IPS-20b (cell line): ENCODE data around the gene GALNT1.

ENCODE experiments used
- H3K27ac ChIP-seq: one replicate; pipeline ENCODE4 v1.5.1; 2013; ENCODE audit warnings: low read length
- H3K27me3 ChIP-seq: 2 replicates; pipeline ENCODE4 v1.6.1; 2013; ENCODE audit warnings: mild to moderate bottlenecking, low read length, inconsistent platforms; ENCODE audit not compliant: insufficient read depth
- H3K36me3 ChIP-seq: 2 replicates; pipeline ENCODE4 v1.6.1; 2013; ENCODE audit warnings: low read depth, mild to moderate bottlenecking, inconsistent platforms, low read length, moderate library complexity; ENCODE audit not compliant: insufficient read depth
- H3K4me1 ChIP-seq: 2 replicates; pipeline ENCODE4 v1.6.1; 2013; ENCODE audit warnings: mild to moderate bottlenecking, control low read depth, inconsistent platforms, low read length, moderate library complexity; ENCODE audit not compliant: insufficient read depth
- H3K4me3 ChIP-seq: 2 replicates; pipeline ENCODE4 v1.5.1; 2013; ENCODE audit warnings: mild to moderate bottlenecking, low read length, inconsistent platforms
- H3K9ac ChIP-seq: 2 replicates; pipeline ENCODE4 v1.6.1; 2013; ENCODE audit warnings: low read depth, mild to moderate bottlenecking, inconsistent platforms, low read length, moderate library complexity
- H3K9me3 ChIP-seq: 2 replicates; pipeline ENCODE4 v1.6.1; 2013; ENCODE audit warnings: mild to moderate bottlenecking, low read depth, low read length, inconsistent platforms; ENCODE audit not compliant: insufficient read depth

The GALNT1 gene

GRCh38 chr18:35619941-35620340, 38.4 kb downstream of the GALNT1 start:
- Histone ChIP-seq H3K9ac (no peak overlapping the region), H3K4me1 (peaks cover 25% of the 10 kb centered on the region), H3K27me3 (no peaks in the 10 kb centered on the region), H3K9me3 (peaks cover 4% of the 10 kb centered on the region; the same call in 1 of the 2 replicates), H3K4me3 (no peak overlapping the region), H3K36me3 (no peaks in the 10 kb centered on the region), H3K27ac (no peak overlapping the region)

- no peaks in the 10 kb centered on the region for H3K36me3 ChIP-seq
- peaks cover 25% of the 10 kb centered on the region for H3K4me1 ChIP-seq
Measured at GRCh38 chr18:35620765-35621164, 39.2 kb downstream of the GALNT1 start.

GRCh38 chr18:35623255-35623654, 41.7 kb downstream of the GALNT1 start:
- H3K4me3 ChIP-seq, result no peak overlapping the region
- no peak overlapping the region for H3K27ac ChIP-seq
- no peak overlapping the region for H3K9ac ChIP-seq
- H3K9me3 ChIP-seq, result peaks cover 32% of the 10 kb centered on the region
- peaks cover 7% of the 10 kb centered on the region; the same call in 1 of the 2 replicates for H3K4me1 ChIP-seq
- peaks cover 6% of the 10 kb centered on the region for H3K36me3 ChIP-seq
- H3K27me3 ChIP-seq, result no peaks in the 10 kb centered on the region

More at GRCh38 chr18:35620765-35621164, 39.2 kb downstream of the GALNT1 start:
- no peaks in the 10 kb centered on the region for H3K27me3 ChIP-seq
- peaks cover 9% of the 10 kb centered on the region for H3K9me3 ChIP-seq
- no peak overlapping the region for H3K27ac ChIP-seq
- no peak overlapping the region for H3K9ac ChIP-seq
- no peak overlapping the region for H3K4me3 ChIP-seq

- Histone ChIP-seq H3K9me3 (peaks cover 36% of the 10 kb centered on the region), H3K36me3 (peaks cover 6% of the 10 kb centered on the region), H3K4me1 (no peaks in the 10 kb centered on the region)
Measured at GRCh38 chr18:35624146-35624545, 42.6 kb downstream of the GALNT1 start.

GRCh38 chr18:35625232-35625631, 43.7 kb downstream of the GALNT1 start:
- Histone ChIP-seq H3K4me1 (no peaks in the 10 kb centered on the region), H3K4me3 (no peak overlapping the region), H3K9ac (no peak overlapping the region), H3K36me3 (peaks cover 6% of the 10 kb centered on the region), H3K27ac (no peak overlapping the region), H3K27me3 (no peaks in the 10 kb centered on the region), H3K9me3 (peaks cover 36% of the 10 kb centered on the region)

More at GRCh38 chr18:35624146-35624545, 42.6 kb downstream of the GALNT1 start:
- Histone ChIP-seq H3K9ac (no peak overlapping the region), H3K27ac (no peak overlapping the region), H3K27me3 (no peaks in the 10 kb centered on the region), H3K4me3 (no peak overlapping the region)

- H3K27ac ChIP-seq, result no peak overlapping the region
- no peaks in the 10 kb centered on the region for H3K36me3 ChIP-seq
- H3K4me1 ChIP-seq, result no peaks in the 10 kb centered on the region
- H3K4me3 ChIP-seq, result no peak overlapping the region
- no peak overlapping the region for H3K9ac ChIP-seq
- H3K27me3 ChIP-seq, result no peaks in the 10 kb centered on the region
- H3K9me3 ChIP-seq, result peaks cover 14% of the 10 kb centered on the region; the same call in 1 of the 2 replicates
Measured at GRCh38 chr18:35633761-35634160, 52.2 kb downstream of the GALNT1 start.

GRCh38 chr18:35634323-35634722, 52.8 kb downstream of the GALNT1 start:
- Histone ChIP-seq H3K27ac (no peak overlapping the region), H3K36me3 (no peaks in the 10 kb centered on the region), H3K27me3 (no peaks in the 10 kb centered on the region), H3K4me1 (no peaks in the 10 kb centered on the region), H3K4me3 (no peak overlapping the region), H3K9ac (no peak overlapping the region), H3K9me3 (peaks cover 14% of the 10 kb centered on the region; the same call in 1 of the 2 replicates)

- no peak overlapping the region for H3K27ac ChIP-seq
- no peaks in the 10 kb centered on the region for H3K36me3 ChIP-seq
- H3K4me1 ChIP-seq, result no peaks in the 10 kb centered on the region
- H3K27me3 ChIP-seq, result no peaks in the 10 kb centered on the region
- peaks cover 14% of the 10 kb centered on the region; the same call in 1 of the 2 replicates for H3K9me3 ChIP-seq
- H3K4me3 ChIP-seq, result no peak overlapping the region
- H3K9ac ChIP-seq, result no peak overlapping the region
Measured at GRCh38 chr18:35635170-35635569, 53.6 kb downstream of the GALNT1 start.

- no peak overlapping the region for H3K9ac ChIP-seq
Measured at GRCh38 chr18:35637227-35637626, 55.7 kb downstream of the GALNT1 start.

GRCh38 chr18:35639296-35639695, 57.8 kb downstream of the GALNT1 start:
- peaks cover 14% of the 10 kb centered on the region; the same call in 1 of the 2 replicates for H3K9me3 ChIP-seq
- H3K27ac ChIP-seq, result no peak overlapping the region
- H3K9ac ChIP-seq, result no peak overlapping the region
- no peaks in the 10 kb centered on the region for H3K36me3 ChIP-seq
- no peak overlapping the region for H3K4me3 ChIP-seq
- H3K4me1 ChIP-seq, result no peaks in the 10 kb centered on the region
- H3K27me3 ChIP-seq, result no peaks in the 10 kb centered on the region

More at GRCh38 chr18:35637227-35637626, 55.7 kb downstream of the GALNT1 start:
- Histone ChIP-seq H3K36me3 (no peaks in the 10 kb centered on the region), H3K27ac (no peak overlapping the region), H3K9me3 (peaks cover 14% of the 10 kb centered on the region; the same call in 1 of the 2 replicates), H3K4me1 (no peaks in the 10 kb centered on the region), H3K27me3 (no peaks in the 10 kb centered on the region), H3K4me3 (no peak overlapping the region)

GRCh38 chr18:35641467-35641866, 59.9 kb downstream of the GALNT1 start:
- no peak overlapping the region for H3K9ac ChIP-seq
- H3K27me3 ChIP-seq, result no peaks in the 10 kb centered on the region
- no peak overlapping the region for H3K27ac ChIP-seq
- H3K9me3 ChIP-seq, result peaks cover 14% of the 10 kb centered on the region; the same call in 1 of the 2 replicates
- H3K4me1 ChIP-seq, result no peaks in the 10 kb centered on the region
- H3K4me3 ChIP-seq, result no peak overlapping the region
- H3K36me3 ChIP-seq, result no peaks in the 10 kb centered on the region

GRCh38 chr18:35641916-35642315, 60.4 kb downstream of the GALNT1 start:
- peaks cover 14% of the 10 kb centered on the region; the same call in 1 of the 2 replicates for H3K9me3 ChIP-seq
- no peaks in the 10 kb centered on the region for H3K36me3 ChIP-seq
- no peak overlapping the region for H3K9ac ChIP-seq
- H3K4me3 ChIP-seq, result no peak overlapping the region
- H3K27me3 ChIP-seq, result no peaks in the 10 kb centered on the region
- no peak overlapping the region for H3K27ac ChIP-seq
- no peaks in the 10 kb centered on the region for H3K4me1 ChIP-seq
